ENCODE results near the gene DTX3L. TPM values are rescaled to one million over a fixed set of nuclear protein-coding genes. Genes with fewer than 3 reads are reported as not detected.

The DTX3L gene
- total and polyA plus RNA-seq, 4 donors, result 18.7 to 52.0 (median 30.6) TPM

DNA sequence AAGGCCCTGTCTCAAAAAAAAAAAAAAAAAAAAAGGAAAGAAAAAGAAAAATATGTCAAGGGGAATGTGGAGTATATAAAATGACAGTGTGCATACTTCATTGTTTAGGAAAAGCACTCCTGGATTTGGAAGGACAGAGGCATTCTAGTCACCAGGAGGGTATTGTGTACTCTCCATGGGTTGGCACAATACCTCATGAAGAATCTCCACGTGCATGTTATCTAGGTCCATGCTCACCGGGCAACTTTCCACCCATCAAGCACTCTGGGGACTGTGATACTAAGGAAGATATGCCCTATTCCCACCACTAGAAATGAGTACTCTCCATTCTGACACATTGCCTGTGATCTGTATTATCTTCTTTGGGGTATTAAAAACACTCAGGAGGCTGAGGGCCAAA, 34.0 kb upstream of the DTX3L start:
- TF ChIP-seq, protein P1, sequence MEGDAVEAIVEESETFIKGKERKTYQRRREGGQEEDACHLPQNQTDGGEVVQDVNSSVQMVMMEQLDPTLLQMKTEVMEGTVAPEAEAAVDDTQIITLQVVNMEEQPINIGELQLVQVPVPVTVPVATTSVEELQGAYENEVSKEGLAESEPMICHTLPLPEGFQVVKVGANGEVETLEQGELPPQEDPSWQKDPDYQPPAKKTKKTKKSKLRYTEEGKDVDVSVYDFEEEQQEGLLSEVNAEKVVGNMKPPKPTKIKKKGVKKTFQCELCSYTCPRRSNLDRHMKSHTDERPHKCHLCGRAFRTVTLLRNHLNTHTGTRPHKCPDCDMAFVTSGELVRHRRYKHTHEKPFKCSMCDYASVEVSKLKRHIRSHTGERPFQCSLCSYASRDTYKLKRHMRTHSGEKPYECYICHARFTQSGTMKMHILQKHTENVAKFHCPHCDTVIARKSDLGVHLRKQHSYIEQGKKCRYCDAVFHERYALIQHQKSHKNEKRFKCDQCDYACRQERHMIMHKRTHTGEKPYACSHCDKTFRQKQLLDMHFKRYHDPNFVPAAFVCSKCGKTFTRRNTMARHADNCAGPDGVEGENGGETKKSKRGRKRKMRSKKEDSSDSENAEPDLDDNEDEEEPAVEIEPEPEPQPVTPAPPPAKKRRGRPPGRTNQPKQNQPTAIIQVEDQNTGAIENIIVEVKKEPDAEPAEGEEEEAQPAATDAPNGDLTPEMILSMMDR (IDR thresholded peaks at IDR 0.05; ENCODE audit: control extremely low read depth, extremely low read depth), result no peak
- no peak overlapping the region for H3K27ac ChIP-seq (ENCODE audit: low read depth in 1 of 2, low read length in 1 of 2)
- WGBS, 2 donors, result 81 to 88% methylated on average over 2 of the region's 2 CpGs
- H3K27me3 ChIP-seq (ENCODE audit: control insufficient read depth in 3 of 3, insufficient read depth in 3 of 3, low read length in 2 of 3), result no peaks in the 10 kb centered on the region
- H3K9ac ChIP-seq (ENCODE audit: insufficient read depth in 1 of 2, low read length in 2 of 2), result no peak overlapping the region
- H3K4me1 ChIP-seq (ENCODE audit: control insufficient read depth in 5 of 5, insufficient read depth in 5 of 5, low read length in 5 of 5), result no peaks in the 10 kb centered on the region
- H3K36me3 ChIP-seq (ENCODE audit: control insufficient read depth in 4 of 4, insufficient read depth in 4 of 4, low read length in 4 of 4), result peaks cover 12 to 47% (median 24%) of the 10 kb centered on the region in 4 donors
- H3K9me3 ChIP-seq (ENCODE audit: control insufficient read depth in 4 of 4, insufficient read depth in 3 of 4, low read length in 3 of 4), result no peaks in the 10 kb centered on the region
- no peak overlapping the region for H3K4me3 ChIP-seq
- ATAC-seq (ENCODE audit: insufficient read depth, low FRiP score) (no peak), DNase-seq (no peak)

DNA sequence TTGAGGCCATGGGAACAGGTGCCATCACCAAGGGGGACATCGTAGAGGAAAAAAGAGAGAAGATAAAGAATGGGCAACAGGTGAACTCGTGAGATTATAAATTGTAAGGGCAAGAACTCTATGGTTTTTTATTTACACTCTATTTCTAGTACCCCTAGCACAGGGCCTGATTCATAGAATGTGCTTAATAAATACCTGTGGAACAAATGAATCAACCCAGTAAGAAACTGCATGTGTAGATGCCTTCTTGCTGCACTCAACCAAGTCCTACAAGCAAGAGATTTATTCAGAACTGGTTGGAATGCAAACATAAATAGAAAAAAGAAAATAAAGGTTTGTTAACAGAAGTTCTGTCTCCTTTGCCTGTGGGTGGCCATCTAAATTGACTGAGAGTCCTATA, 30.7 kb upstream of the DTX3L start:
- WGBS, 2 donors, result 90 to 94% methylated on average over 2 of the region's 2 CpGs
- Histone ChIP-seq H3K27me3 (ENCODE audit: control insufficient read depth in 3 of 3, insufficient read depth in 3 of 3, low read length in 2 of 3) (no peaks in the 10 kb centered on the region), H3K4me1 (ENCODE audit: control insufficient read depth in 5 of 5, insufficient read depth in 5 of 5, low read length in 5 of 5) (no peaks in the 10 kb centered on the region), H3K9ac (ENCODE audit: insufficient read depth in 1 of 2, low read length in 2 of 2) (no peak overlapping the region), H3K4me3 (no peak overlapping the region), H3K27ac (ENCODE audit: low read depth in 1 of 2, low read length in 1 of 2) (no peak overlapping the region), H3K9me3 (ENCODE audit: control insufficient read depth in 4 of 4, insufficient read depth in 3 of 4, low read length in 3 of 4) (no peaks in the 10 kb centered on the region), H3K36me3 (ENCODE audit: control insufficient read depth in 4 of 4, insufficient read depth in 4 of 4, low read length in 4 of 4) (peaks cover 8 to 52% (median 25%) of the 10 kb centered on the region in 4 donors)
- no peak for DNase-seq
- no peak for ATAC-seq (ENCODE audit: insufficient read depth, low FRiP score)
- TF ChIP-seq, protein P1 (IDR thresholded peaks at IDR 0.05; ENCODE audit: control extremely low read depth, extremely low read depth), result no peak

DNA sequence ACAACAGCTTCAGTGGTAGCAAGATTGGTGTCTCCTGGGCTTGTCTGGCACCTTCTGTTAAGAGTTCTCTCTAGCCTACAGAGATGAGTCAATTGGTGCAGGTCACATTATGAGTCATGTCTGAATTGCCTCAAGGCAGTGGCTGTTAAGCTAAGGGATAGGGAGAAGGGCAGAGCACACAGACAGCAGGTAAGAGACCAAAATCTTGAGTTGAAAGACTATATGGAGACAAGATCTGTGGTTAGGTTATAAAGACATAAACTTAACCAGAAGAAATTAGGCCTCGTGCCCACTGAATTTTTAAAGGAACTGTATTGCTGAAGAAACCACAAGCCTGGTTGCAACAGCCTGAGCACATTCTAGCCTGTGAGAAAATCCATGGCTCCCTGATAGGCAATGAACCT, 30.2 kb upstream of the DTX3L start:
- DNase-seq (no peak), ATAC-seq (ENCODE audit: insufficient read depth, low FRiP score) (no peak)
- H3K4me1 ChIP-seq (ENCODE audit: control insufficient read depth in 5 of 5, insufficient read depth in 5 of 5, low read length in 5 of 5), result no peaks in the 10 kb centered on the region
- no peaks in the 10 kb centered on the region for H3K27me3 ChIP-seq (ENCODE audit: control insufficient read depth in 3 of 3, insufficient read depth in 3 of 3, low read length in 2 of 3)
- peaks cover 8 to 52% (median 25%) of the 10 kb centered on the region in 4 donors for H3K36me3 ChIP-seq (ENCODE audit: control insufficient read depth in 4 of 4, insufficient read depth in 4 of 4, low read length in 4 of 4)
- WGBS, 2 donors, result 37 to 53% methylated on average over 1 of the region's 1 CpG
- no peak overlapping the region for H3K4me3 ChIP-seq
- TF ChIP-seq, protein P1 (IDR thresholded peaks at IDR 0.05; ENCODE audit: control extremely low read depth, extremely low read depth), result no peak
- H3K27ac ChIP-seq (ENCODE audit: low read depth in 1 of 2, low read length in 1 of 2), result no peak overlapping the region
- H3K9ac ChIP-seq (ENCODE audit: insufficient read depth in 1 of 2, low read length in 2 of 2), result no peak overlapping the region
- no peaks in the 10 kb centered on the region for H3K9me3 ChIP-seq (ENCODE audit: control insufficient read depth in 4 of 4, insufficient read depth in 3 of 4, low read length in 3 of 4)

DNA sequence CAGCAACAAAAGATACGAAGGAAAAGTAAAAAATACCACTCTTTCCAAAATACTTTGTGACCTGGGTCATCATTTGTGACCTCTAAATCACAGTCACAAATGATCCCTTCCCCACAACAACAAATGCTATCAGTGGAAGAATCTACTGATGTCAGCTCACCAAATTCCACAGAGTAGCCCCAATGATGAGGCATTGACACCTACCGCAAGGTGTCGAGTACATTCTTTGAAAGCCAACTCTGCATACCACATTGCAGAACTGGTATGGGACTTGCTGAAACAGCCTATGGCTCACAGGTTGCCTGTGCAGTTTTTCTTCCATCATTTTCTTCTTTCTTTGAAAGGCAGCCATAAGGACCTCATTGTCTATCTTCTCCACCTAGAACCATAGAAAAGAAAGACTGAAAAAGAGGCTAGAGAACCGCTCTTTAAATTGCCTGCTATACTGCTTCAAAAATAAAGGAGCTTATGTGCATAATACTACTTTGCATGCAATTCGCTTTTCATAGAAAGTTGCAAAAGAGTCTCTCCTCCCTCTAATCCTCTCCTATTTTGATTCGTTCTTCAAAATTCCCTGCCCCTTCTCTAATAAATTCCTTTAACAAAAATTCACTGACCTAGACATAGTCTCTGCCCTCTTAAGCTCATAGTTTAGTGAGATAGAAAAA, 28.0 kb upstream of the DTX3L start:
- TF ChIP-seq, protein P1 (IDR thresholded peaks at IDR 0.05; ENCODE audit: control extremely low read depth, extremely low read depth), result no peak
- no peak overlapping the region for H3K4me3 ChIP-seq
- H3K9ac ChIP-seq (ENCODE audit: insufficient read depth in 1 of 2, low read length in 2 of 2), result no peak overlapping the region
- WGBS, 2 donors, result 90 to 94% methylated on average over 6 of the region's 6 CpGs
- peaks cover 10 to 57% (median 32%) of the 10 kb centered on the region in 4 donors for H3K36me3 ChIP-seq (ENCODE audit: control insufficient read depth in 4 of 4, insufficient read depth in 4 of 4, low read length in 4 of 4)
- no peaks in the 10 kb centered on the region for H3K4me1 ChIP-seq (ENCODE audit: control insufficient read depth in 5 of 5, insufficient read depth in 5 of 5, low read length in 5 of 5)
- no peak overlapping the region for H3K27ac ChIP-seq (ENCODE audit: low read depth in 1 of 2, low read length in 1 of 2)
- H3K9me3 ChIP-seq (ENCODE audit: control insufficient read depth in 4 of 4, insufficient read depth in 3 of 4, low read length in 3 of 4), result no peaks in the 10 kb centered on the region
- no peaks in the 10 kb centered on the region for H3K27me3 ChIP-seq (ENCODE audit: control insufficient read depth in 3 of 3, insufficient read depth in 3 of 3, low read length in 2 of 3)
- DNase-seq, result no peak
- no peak for ATAC-seq (ENCODE audit: insufficient read depth, low FRiP score)

All from lung (tissue), 12 donors.